Measurements from ENCODE around the gene VSIR. TPM values are rescaled to one million over a fixed set of nuclear protein-coding genes. Genes with fewer than 3 reads are reported as not detected.

The VSIR gene
- polyA plus RNA-seq, 1 of the 3 experiments (the other 2 are of a cell fraction) = 11.3 TPM

DNA sequence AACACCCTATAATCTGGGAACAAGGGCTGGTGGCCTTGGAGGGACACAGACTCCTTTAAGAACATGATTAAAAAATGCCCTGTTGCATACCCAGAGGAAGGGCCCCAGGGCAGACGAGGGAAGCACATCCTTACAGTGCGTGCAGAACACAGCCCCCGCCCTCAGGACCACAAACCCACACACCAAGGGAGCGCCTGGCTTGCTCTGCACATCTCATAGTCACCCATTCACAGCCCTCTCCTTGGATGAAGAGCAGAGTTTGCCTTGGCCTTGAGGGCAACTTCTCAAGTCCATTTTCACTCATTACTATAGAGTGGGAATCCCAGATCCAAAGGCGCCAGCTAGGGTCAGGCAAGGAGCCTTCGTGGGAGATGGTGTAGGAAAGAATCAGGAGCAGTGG lies 6.3 kb upstream of the VSIR start:
- Histone ChIP-seq H3K9me3 (no peaks in the 10 kb centered on the region), H3K4me3 (ENCODE audit: low read depth in 2 of 2, low read length in 1 of 2) (no peak overlapping the region), H3K4me2 (no peak overlapping the region), H2AFZ (ENCODE audit: low read depth) (no peak overlapping the region), H3K4me1 (ENCODE audit: control insufficient read depth in 1 of 2, insufficient read depth in 2 of 2, low read depth in 1 of 2, low read length in 1 of 2) (no peaks in the 10 kb centered on the region; a peak in 1 of 4 replicates), H4K20me1 (ENCODE audit: insufficient read depth) (no peaks in the 10 kb centered on the region), H3K9ac (no peak overlapping the region), H3F3A (replicated peaks; ENCODE audit: insufficient read depth) (no peaks in the 10 kb centered on the region), H3K27ac (ENCODE audit: low read depth in 2 of 2, low read length in 1 of 2) (no peak overlapping the region), H3K79me2 (ENCODE audit: insufficient read depth) (no peaks in the 10 kb centered on the region), H3K9me2 (no peaks in the 10 kb centered on the region), H3K27me3 (ENCODE audit: insufficient read depth) (no peaks in the 10 kb centered on the region; the same call in 1 of the 2 replicates), H3K36me3 (replicated peaks in 1 of 2; ENCODE audit: control insufficient read depth in 1 of 2, insufficient read depth in 2 of 2, low read length in 1 of 2) (no peaks in the 10 kb centered on the region)
- TF ChIP-seq RAD21 (IDR thresholded peaks at IDR 0.05; ENCODE audit: low read length) (no peak), EZH2phosphoT487 (IDR thresholded peaks at IDR 0.05; ENCODE audit: borderline replicate concordance, low read depth) (no peak), NFIC (IDR thresholded peaks at IDR 0.05; ENCODE audit: borderline replicate concordance) (no peak), SIN3A (IDR thresholded peaks at IDR 0.05; ENCODE audit: borderline replicate concordance, low read depth, low read length) (no peak), MXI1 (IDR thresholded peaks at IDR 0.05; ENCODE audit: low read depth, low read length) (no peak), EP300 (IDR thresholded peaks at IDR 0.05; ENCODE audit: borderline replicate concordance in 1 of 2, low read depth in 1 of 2, low read length in 1 of 2) (no peak), RCOR1 (IDR thresholded peaks at IDR 0.05; ENCODE audit: low read length) (no peak), TAF1 (IDR thresholded peaks at IDR 0.05; ENCODE audit: borderline replicate concordance, low read depth, low read length) (no peak), YY1 (IDR thresholded peaks at IDR 0.05; ENCODE audit: low read depth) (no peak), FOXJ3 (CRISPR knock-in tag; IDR thresholded peaks at IDR 0.05) (no peak), SMC3 (IDR thresholded peaks at IDR 0.05; ENCODE audit: low read depth, low read length) (no peak), CHD2 (IDR thresholded peaks at IDR 0.05; ENCODE audit: low read length, partially characterized antibody) (no peak), FOSL2 (IDR thresholded peaks at IDR 0.05; ENCODE audit: borderline replicate concordance, low read depth) (no peak), NRF1 (IDR thresholded peaks at IDR 0.05; ENCODE audit: low read depth, low read length) (no peak), REST (IDR thresholded peaks at IDR 0.05; ENCODE audit: low read depth, low read length) (no peak), RXRA (IDR thresholded peaks at IDR 0.05; ENCODE audit: borderline replicate concordance, low read depth) (no peak), JUND (IDR thresholded peaks at IDR 0.05) (no peak), GABPA (IDR thresholded peaks at IDR 0.05; ENCODE audit: low read depth) (no peak)
- TF ChIP-seq, protein P1, sequence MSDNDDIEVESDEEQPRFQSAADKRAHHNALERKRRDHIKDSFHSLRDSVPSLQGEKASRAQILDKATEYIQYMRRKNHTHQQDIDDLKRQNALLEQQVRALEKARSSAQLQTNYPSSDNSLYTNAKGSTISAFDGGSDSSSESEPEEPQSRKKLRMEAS (IDR thresholded peaks at IDR 0.05; ENCODE audit: low read depth) = no peak
- DNase-seq = no peak
- ChIA-PET POLR2A (no interaction called here), CTCF (no interaction called here)
- 67% methylated on average over 6 of the region's 6 CpGs for WGBS (ENCODE audit: low lambda C conversion rate)
